HCT116 (cell line): ENCODE data around the gene KCNA2. TPM values are rescaled to one million over a fixed set of nuclear protein-coding genes. Genes with fewer than 3 reads are reported as not detected.

ENCODE experiments used
- ATAC-seq: fragments of 200-7000 bp; cut with Tn5 transposase; 2 replicates; pipeline ENCODE4 v1.9.1; 2020; ENCODE audit warnings: mild to moderate bottlenecking, moderate library complexity
- BruUV-seq: library from RNA; stranded (reverse); fragments of 400-500 nt; replicated peaks from 2 replicates; lab custom pipeline; 2021; lab: Mats Ljungman, UMichigan
- CTCF ChIA-PET: fragments of 300-600 bp; sonication (Branson Sonifier 250); formaldehyde crosslinking; loops from one replicate; lab custom pipeline; 2021; ENCODE audit warnings: antibody characterized with exemption; lab: Charles Lee
- POLR2A ChIA-PET: fragments of 300-600, 350-600 bp; sonication (Branson Sonifier 250); formaldehyde crosslinking; loops from one replicate; lab custom pipeline; 2021; ENCODE audit warnings: antibody characterized with exemption; lab: Charles Lee
- RAD21 ChIA-PET, 2 experiments: fragments of 300-600 bp; sonication (Branson Sonifier 250); formaldehyde crosslinking; loops; one replicate each; lab custom pipeline; 2023; ENCODE audit warnings: low total read pairs in 2 of 2; ENCODE audit not compliant: uncharacterized antibody in 2 of 2, unreplicated experiment in 2 of 2, low non-redundant PET in 1 of 2; lab: Charles Lee
- DNase-seq: peaks from one replicate; pipeline ENCODE4 v3.0.0-alpha.2; 2010; ENCODE audit warnings: low read depth, low spot score
- H2AFZ ChIP-seq: fragments of 200-600 bp; shearing (Covaris generic), sonication (generic); 2 replicates; pipeline ENCODE4 v1.6.1; 2017; ENCODE audit warnings: low read depth, mixed run types, mixed read lengths, antibody characterized with exemption, low read length; ENCODE audit not compliant: poor library complexity, severe bottlenecking
- H3K27ac ChIP-seq: 2 replicates; pipeline ENCODE4 v1.5.1; 2012; ENCODE audit warnings: low read depth, low read length
- H3K27me3 ChIP-seq: fragments of 200-600 bp; sonication (generic); 2 replicates; pipeline ENCODE4 v1.6.1; 2016; ENCODE audit warnings: mixed run types, low read length, mixed read lengths; ENCODE audit not compliant: insufficient read depth
- H3K36me3 ChIP-seq, 2 experiments: fragments of 200-500 bp in 1 of 2; fragments of 200-600 bp in 1 of 2; sonication (Bioruptor generic) in 1 of 2; sonication (generic) in 1 of 2; 2 replicates each; pipeline versions ENCODE4 v1.5.1 to v1.6.1; 2014 to 2016; ENCODE audit warnings: low read length in 2 of 2, inconsistent platforms in 1 of 2, mixed read lengths in 1 of 2, mixed run types in 1 of 2; ENCODE audit not compliant: insufficient read depth in 2 of 2, control insufficient read depth in 1 of 2
- H3K4me1 ChIP-seq, 2 experiments: fragments of 200-600 bp in 1 of 2; sonication (generic) in 1 of 2; 2 replicates each; pipeline versions ENCODE4 v1.5.1 to v1.6.1; 2012 to 2017; ENCODE audit warnings: low read length in 2 of 2, inconsistent platforms in 1 of 2, mild to moderate bottlenecking in 1 of 2, mixed read lengths in 1 of 2, mixed run types in 1 of 2, moderate library complexity in 1 of 2; ENCODE audit not compliant: insufficient read depth in 2 of 2, control insufficient read depth in 1 of 2
- H3K4me2 ChIP-seq: fragments of 200-600 bp; sonication (generic); 2 replicates; pipeline ENCODE4 v1.6.1; 2017; ENCODE audit warnings: mixed run types, low read length, mixed read lengths
- H3K4me3 ChIP-seq, 2 experiments: fragments of 200-600 bp in 1 of 2; sonication (generic) in 1 of 2; replicated peaks in 1 of 2; 2 replicates each; pipeline ENCODE4 v1.5.1; 2011 to 2016; ENCODE audit warnings: low read length in 2 of 2, control low read depth in 1 of 2, low read depth in 1 of 2, mild to moderate bottlenecking in 1 of 2, mixed read lengths in 1 of 2, mixed run types in 1 of 2
- H3K79me2 ChIP-seq: fragments of 200-600 bp; sonication (generic); 2 replicates; pipeline ENCODE4 v1.6.1; 2017; ENCODE audit warnings: mild to moderate bottlenecking, mixed run types, low read length, moderate library complexity, mixed read lengths; ENCODE audit not compliant: insufficient read depth
- H3K9ac ChIP-seq: fragments of 200-600 bp; sonication (generic); 2 replicates; pipeline ENCODE4 v1.6.1; 2016; ENCODE audit warnings: low read length, mixed read lengths
- H3K9me2 ChIP-seq: fragments of 200-600 bp; sonication (generic), shearing (Covaris generic); 2 replicates; pipeline ENCODE4 v1.6.1; 2017; ENCODE audit warnings: mixed run types, mild to moderate bottlenecking, moderate library complexity; ENCODE audit not compliant: insufficient read depth
- H3K9me3 ChIP-seq, 2 experiments: fragments of 200-500 bp in 1 of 2; fragments of 200-600 bp in 1 of 2; sonication (Bioruptor generic) in 1 of 2; sonication (generic) in 1 of 2; 2 replicates each; pipeline ENCODE4 v1.6.1; 2014 to 2017; ENCODE audit warnings: low read length in 2 of 2, mixed read lengths in 2 of 2, inconsistent platforms in 1 of 2, low read depth in 1 of 2, mild to moderate bottlenecking in 1 of 2, mixed run types in 1 of 2, moderate library complexity in 1 of 2; ENCODE audit not compliant: control insufficient read depth in 1 of 2, insufficient read depth in 1 of 2
- H4K20me1 ChIP-seq: fragments of 200-600 bp; sonication (generic), shearing (Covaris generic); 2 replicates; pipeline ENCODE4 v1.6.1; 2017; ENCODE audit warnings: mixed run types, mild to moderate bottlenecking, moderate library complexity; ENCODE audit not compliant: insufficient read depth
- CBX3 ChIP-seq: IDR thresholded peaks from 2 replicates; pipeline ENCODE4 v1.6.1; 2012; ENCODE audit warnings: low read depth
- ELF1 ChIP-seq: IDR thresholded peaks from 2 replicates; pipeline ENCODE4 v1.6.1; 2012; ENCODE audit warnings: low read depth, borderline replicate concordance
- EZH2 ChIP-seq: fragments of 200-600 bp; sonication (generic); IDR thresholded peaks from 2 replicates; pipeline ENCODE4 v1.6.1; 2017; ENCODE audit warnings: antibody characterized with exemption, mixed run types
- EZH2phosphoT487 ChIP-seq: fragments of 200-600 bp; IDR thresholded peaks from 2 replicates; pipeline ENCODE4 v1.6.1; 2018; ENCODE audit warnings: antibody characterized with exemption, borderline replicate concordance
- JUND ChIP-seq: IDR thresholded peaks from 2 replicates; pipeline ENCODE4 v1.6.1; 2012
- POLR2AphosphoS5 ChIP-seq: IDR thresholded peaks from 2 replicates; pipeline ENCODE4 v1.6.1; 2011; ENCODE audit warnings: mild to moderate bottlenecking, low read depth, low read length, moderate library complexity
- SIN3A ChIP-seq: IDR thresholded peaks from 2 replicates; pipeline ENCODE4 v1.6.1; 2012; ENCODE audit warnings: low read depth
- ZFX ChIP-seq: fragments of 450-650 bp; IDR thresholded peaks from 2 replicates; pipeline ENCODE4 v1.6.1; 2017
- intact Hi-C: fragments of 100-400 bp; cut with micrococcal nuclease; formaldehyde crosslinking; loops from 2 replicates; pipeline ENCODE4 v1.10.0; 2022
- total RNA-seq: library from RNA; stranded (reverse); gene quantifications from one replicate; pipeline ENCODE4 v1.2.1, GENCODE V29; 2021; ENCODE audit not compliant: unreplicated experiment
- TF ChIP-seq, protein P1 (sequence below): IDR thresholded peaks from 2 replicates; pipeline ENCODE4 v1.6.1; 2012; ENCODE audit warnings: low read depth
- TF ChIP-seq, protein P2 (sequence below): IDR thresholded peaks from 2 replicates; pipeline ENCODE4 v1.6.1; 2012
- TF ChIP-seq, protein P3 (sequence below), 3 experiments: fragments of 200-600 bp in 1 of 3; sonication (generic) in 1 of 3; IDR thresholded peaks in 2 of 3; conservative IDR thresholded peaks in 1 of 3; 2 replicates each; pipeline ENCODE4 v1.5.1; 2012 to 2017; ENCODE audit warnings: low read depth in 2 of 3, low read length in 2 of 3, antibody characterized with exemption in 1 of 3, borderline replicate concordance in 1 of 3, control low read depth in 1 of 3, mild to moderate bottlenecking in 1 of 3, mixed read lengths in 1 of 3, mixed run types in 1 of 3, moderate library complexity in 1 of 3; ENCODE audit not compliant: insufficient read depth in 1 of 3
- TF ChIP-seq, protein P4 (sequence below): IDR thresholded peaks from 2 replicates; pipeline ENCODE4 v1.6.1; 2011; ENCODE audit warnings: mild to moderate bottlenecking, low read length, moderate library complexity; ENCODE audit not compliant: insufficient replicate concordance; ENCODE audit errors: extremely low read depth

The KCNA2 gene
- total RNA-seq, 1 experiment from 2014 or later = not detected

DNA sequence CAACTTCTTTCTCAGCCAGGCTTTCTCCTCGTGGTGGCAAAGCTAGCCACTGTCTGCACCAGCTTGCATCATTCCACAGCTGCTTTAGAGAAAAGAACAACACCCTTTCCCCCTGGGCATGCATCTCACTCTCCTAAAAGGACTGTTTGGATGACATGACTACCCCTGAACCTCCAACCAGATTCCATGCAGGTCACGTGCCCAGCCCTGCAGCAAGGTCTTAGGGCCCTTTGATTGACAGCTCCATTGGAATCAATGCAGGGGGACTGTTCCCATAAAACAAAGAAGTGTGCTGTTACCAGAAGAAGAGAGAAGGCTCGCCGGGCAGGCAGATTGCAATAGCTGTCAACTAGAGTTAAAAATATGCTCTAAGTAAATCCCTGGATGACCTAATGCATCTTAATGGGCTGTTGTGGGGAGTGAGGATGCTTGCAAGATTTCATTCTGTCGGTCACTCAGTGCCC lies 24.4 kb downstream of the KCNA2 start (continued):
- TF ChIP-seq CBX3 (no peak), POLR2AphosphoS5 (no peak), SIN3A (no peak)
- TF ChIP-seq, protein P1, sequence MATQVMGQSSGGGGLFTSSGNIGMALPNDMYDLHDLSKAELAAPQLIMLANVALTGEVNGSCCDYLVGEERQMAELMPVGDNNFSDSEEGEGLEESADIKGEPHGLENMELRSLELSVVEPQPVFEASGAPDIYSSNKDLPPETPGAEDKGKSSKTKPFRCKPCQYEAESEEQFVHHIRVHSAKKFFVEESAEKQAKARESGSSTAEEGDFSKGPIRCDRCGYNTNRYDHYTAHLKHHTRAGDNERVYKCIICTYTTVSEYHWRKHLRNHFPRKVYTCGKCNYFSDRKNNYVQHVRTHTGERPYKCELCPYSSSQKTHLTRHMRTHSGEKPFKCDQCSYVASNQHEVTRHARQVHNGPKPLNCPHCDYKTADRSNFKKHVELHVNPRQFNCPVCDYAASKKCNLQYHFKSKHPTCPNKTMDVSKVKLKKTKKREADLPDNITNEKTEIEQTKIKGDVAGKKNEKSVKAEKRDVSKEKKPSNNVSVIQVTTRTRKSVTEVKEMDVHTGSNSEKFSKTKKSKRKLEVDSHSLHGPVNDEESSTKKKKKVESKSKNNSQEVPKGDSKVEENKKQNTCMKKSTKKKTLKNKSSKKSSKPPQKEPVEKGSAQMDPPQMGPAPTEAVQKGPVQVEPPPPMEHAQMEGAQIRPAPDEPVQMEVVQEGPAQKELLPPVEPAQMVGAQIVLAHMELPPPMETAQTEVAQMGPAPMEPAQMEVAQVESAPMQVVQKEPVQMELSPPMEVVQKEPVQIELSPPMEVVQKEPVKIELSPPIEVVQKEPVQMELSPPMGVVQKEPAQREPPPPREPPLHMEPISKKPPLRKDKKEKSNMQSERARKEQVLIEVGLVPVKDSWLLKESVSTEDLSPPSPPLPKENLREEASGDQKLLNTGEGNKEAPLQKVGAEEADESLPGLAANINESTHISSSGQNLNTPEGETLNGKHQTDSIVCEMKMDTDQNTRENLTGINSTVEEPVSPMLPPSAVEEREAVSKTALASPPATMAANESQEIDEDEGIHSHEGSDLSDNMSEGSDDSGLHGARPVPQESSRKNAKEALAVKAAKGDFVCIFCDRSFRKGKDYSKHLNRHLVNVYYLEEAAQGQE = no peak
- TF ChIP-seq, protein P2, sequence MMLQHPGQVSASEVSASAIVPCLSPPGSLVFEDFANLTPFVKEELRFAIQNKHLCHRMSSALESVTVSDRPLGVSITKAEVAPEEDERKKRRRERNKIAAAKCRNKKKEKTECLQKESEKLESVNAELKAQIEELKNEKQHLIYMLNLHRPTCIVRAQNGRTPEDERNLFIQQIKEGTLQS = no peak
- TF ChIP-seq, all 23 proteins: peak for 0

DNA sequence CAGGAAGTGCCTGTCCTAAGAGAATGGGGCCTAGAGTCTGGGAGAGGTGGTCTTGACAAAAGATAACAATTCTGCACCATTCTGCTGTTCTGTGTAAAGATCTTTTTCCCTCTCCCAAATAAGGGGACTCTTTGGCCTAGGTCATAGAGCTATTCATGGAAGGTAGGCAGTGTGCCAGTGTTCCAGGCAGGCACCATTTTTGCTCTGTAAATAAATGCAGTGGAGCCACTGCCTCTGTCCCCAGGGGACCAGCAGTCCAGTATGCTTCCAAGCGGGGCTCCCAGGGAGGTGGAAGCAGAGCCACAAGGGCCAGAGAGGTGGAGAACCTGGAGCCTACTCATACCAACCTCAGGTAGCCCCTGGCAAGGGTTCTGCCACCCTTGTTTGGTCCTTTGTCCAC lies 25.9 kb downstream of the KCNA2 start:
- no peak for TF ChIP-seq EZH2phosphoT487
- no peak for TF ChIP-seq ELF1
- TF ChIP-seq, protein P3, sequence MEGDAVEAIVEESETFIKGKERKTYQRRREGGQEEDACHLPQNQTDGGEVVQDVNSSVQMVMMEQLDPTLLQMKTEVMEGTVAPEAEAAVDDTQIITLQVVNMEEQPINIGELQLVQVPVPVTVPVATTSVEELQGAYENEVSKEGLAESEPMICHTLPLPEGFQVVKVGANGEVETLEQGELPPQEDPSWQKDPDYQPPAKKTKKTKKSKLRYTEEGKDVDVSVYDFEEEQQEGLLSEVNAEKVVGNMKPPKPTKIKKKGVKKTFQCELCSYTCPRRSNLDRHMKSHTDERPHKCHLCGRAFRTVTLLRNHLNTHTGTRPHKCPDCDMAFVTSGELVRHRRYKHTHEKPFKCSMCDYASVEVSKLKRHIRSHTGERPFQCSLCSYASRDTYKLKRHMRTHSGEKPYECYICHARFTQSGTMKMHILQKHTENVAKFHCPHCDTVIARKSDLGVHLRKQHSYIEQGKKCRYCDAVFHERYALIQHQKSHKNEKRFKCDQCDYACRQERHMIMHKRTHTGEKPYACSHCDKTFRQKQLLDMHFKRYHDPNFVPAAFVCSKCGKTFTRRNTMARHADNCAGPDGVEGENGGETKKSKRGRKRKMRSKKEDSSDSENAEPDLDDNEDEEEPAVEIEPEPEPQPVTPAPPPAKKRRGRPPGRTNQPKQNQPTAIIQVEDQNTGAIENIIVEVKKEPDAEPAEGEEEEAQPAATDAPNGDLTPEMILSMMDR (IDR thresholded peaks at IDR 0.05 in 2 of 3, conservative IDR thresholded peaks at IDR 0.05 in 1 of 3; ENCODE audit: borderline replicate concordance in 1 of 3, insufficient read depth in 1 of 3, low read depth in 2 of 3, low read length in 2 of 3) = no peak
- TF ChIP-seq, protein P1 = no peak
- TF ChIP-seq, protein P4, sequence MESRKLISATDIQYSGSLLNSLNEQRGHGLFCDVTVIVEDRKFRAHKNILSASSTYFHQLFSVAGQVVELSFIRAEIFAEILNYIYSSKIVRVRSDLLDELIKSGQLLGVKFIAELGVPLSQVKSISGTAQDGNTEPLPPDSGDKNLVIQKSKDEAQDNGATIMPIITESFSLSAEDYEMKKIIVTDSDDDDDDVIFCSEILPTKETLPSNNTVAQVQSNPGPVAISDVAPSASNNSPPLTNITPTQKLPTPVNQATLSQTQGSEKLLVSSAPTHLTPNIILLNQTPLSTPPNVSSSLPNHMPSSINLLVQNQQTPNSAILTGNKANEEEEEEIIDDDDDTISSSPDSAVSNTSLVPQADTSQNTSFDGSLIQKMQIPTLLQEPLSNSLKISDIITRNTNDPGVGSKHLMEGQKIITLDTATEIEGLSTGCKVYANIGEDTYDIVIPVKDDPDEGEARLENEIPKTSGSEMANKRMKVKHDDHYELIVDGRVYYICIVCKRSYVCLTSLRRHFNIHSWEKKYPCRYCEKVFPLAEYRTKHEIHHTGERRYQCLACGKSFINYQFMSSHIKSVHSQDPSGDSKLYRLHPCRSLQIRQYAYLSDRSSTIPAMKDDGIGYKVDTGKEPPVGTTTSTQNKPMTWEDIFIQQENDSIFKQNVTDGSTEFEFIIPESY = no peak
- TF ChIP-seq SIN3A = no peak
- TF ChIP-seq POLR2AphosphoS5 = no peak
- TF ChIP-seq EZH2 = no peak
- no peak for TF ChIP-seq ZFX
- no peak for TF ChIP-seq JUND
- H4K20me1 ChIP-seq = no peaks in the 10 kb centered on the region; the same call in 1 of the 2 replicates
- ChIA-PET POLR2A (no interaction called here), CTCF (no interaction called here), RAD21 (no interaction called here)
- no peaks in the 10 kb centered on the region for H3K9me2 ChIP-seq
- H3K79me2 ChIP-seq = no peaks in the 10 kb centered on the region
- peaks cover 24% of the 10 kb centered on the region; the same call in 1 of the 2 replicates for H3K27me3 ChIP-seq
- H3K4me2 ChIP-seq = no peak overlapping the region
- ATAC-seq = no peak
- no peaks in the 10 kb centered on the region for H3K4me1 ChIP-seq
- no peak for DNase-seq
- H3K9ac ChIP-seq = no peak overlapping the region
- no peak overlapping the region for H3K27ac ChIP-seq
- BruUV-seq = no TSS peak
- H3K36me3 ChIP-seq = no peaks in the 10 kb centered on the region
- no peak overlapping the region for H2AFZ ChIP-seq
- no peaks in the 10 kb centered on the region for H3K9me3 ChIP-seq
- H3K4me3 ChIP-seq = no peak overlapping the region
- intact Hi-C loops = no loop called here
